HepG2 (cell line): Measurements from ENCODE around the gene BAZ1A. TPM values are rescaled to one million over a fixed set of nuclear protein-coding genes. Genes with fewer than 3 reads are reported as not detected.

Source experiments
- polyA plus RNA-seq, 8 experiments: library from polyadenylated mRNA; depleted of rRNA in 3 of 8; stranded (reverse) in 7 of 8; unstranded in 1 of 8; fragments of >200 nt; fragmentation: Illumina TruSeq in 4 of 8; extraction: Trizol in 4 of 8; gene quantifications; 2 replicates each; pipeline versions ENCODE4 v1.2.1 to v1.2.3, GENCODE V29; 2011 to 2016; ENCODE audit warnings: low read depth in 4 of 8, missing spikeins in 1 of 8, mixed read lengths in 1 of 8; ENCODE audit not compliant: insufficient read depth in 1 of 8
- small RNA-seq, 3 experiments: library from RNA; depleted of rRNA; stranded (forward); fragments of <200 nt; gene quantifications; one replicate each; pipeline ENCODE3, GENCODE V24; 2012; ENCODE audit warnings: low read depth in 2 of 3, low replicate concordance in 1 of 3; ENCODE audit not compliant: insufficient read length in 3 of 3, insufficient read depth in 2 of 3
- total RNA-seq, 5 experiments: library from RNA; depleted of rRNA; stranded (reverse); fragments of >200 nt; fragmentation: Illumina TruSeq; extraction: Trizol; gene quantifications; 2 replicates each; pipeline ENCODE4 v1.2.3, GENCODE V29; 2016; ENCODE audit warnings: low read depth in 1 of 5

Gene BAZ1A
- total and polyA plus RNA-seq, 2 of the 13 experiments (the other 11 are each of a cell fraction or from before 2014, with no cell fraction given), result 20.9 to 56.8 TPM

Small RNA genes lying within 50 kb of the gene (small RNA-seq; reads per million reads assigned to genes)
- gene AL121603.1 (0 reads per million in 3 experiments), gene RNU7-41P (0.10 to 0.97 (median 0.33) reads per million in 3 experiments)

Other genes with a start within 250 kb of the BAZ1A start
- 169 and 318 TPM in 2 replicates for gene SNX6, start 245.2 kb downstream of the BAZ1A start, total RNA-seq (2016; rRNA removed; fragmentation: Illumina TruSeq; extraction: Trizol)
- gene SNX6, start 245.2 kb downstream of the BAZ1A start, polyA plus RNA-seq (2011; rRNA removed), result 62.9 and 92.3 TPM in 2 replicates
- 158 and 301 TPM in 2 replicates for gene CFL2, start 160.8 kb downstream of the BAZ1A start, total RNA-seq (2016; rRNA removed; fragmentation: Illumina TruSeq; extraction: Trizol)
- gene CFL2, start 160.8 kb downstream of the BAZ1A start, polyA plus RNA-seq (2011; rRNA removed), result 68.8 and 114 TPM in 2 replicates
- gene SRP54, start 107.6 kb upstream of the BAZ1A start, total RNA-seq (2016; rRNA removed; fragmentation: Illumina TruSeq; extraction: Trizol), result 207 and 297 TPM in 2 replicates
- gene SRP54, start 107.6 kb upstream of the BAZ1A start, polyA plus RNA-seq (2011; rRNA removed), result 36.0 and 42.2 TPM in 2 replicates
- gene FAM177A1, start 170.9 kb upstream of the BAZ1A start, total RNA-seq (2016; rRNA removed; fragmentation: Illumina TruSeq; extraction: Trizol), result 116 and 119 TPM in 2 replicates
- gene FAM177A1, start 170.9 kb upstream of the BAZ1A start, polyA plus RNA-seq (2011; rRNA removed), result 69.0 and 72.9 TPM in 2 replicates
- gene PPP2R3C, start 246.6 kb upstream of the BAZ1A start, total RNA-seq (2016; rRNA removed; fragmentation: Illumina TruSeq; extraction: Trizol), result 102 and 140 TPM in 2 replicates
- gene PPP2R3C, start 246.6 kb upstream of the BAZ1A start, polyA plus RNA-seq (2011; rRNA removed), result 49.5 and 63.4 TPM in 2 replicates
- 88.7 and 131 TPM in 2 replicates for gene PRORP, start 247.2 kb upstream of the BAZ1A start, total RNA-seq (2016; rRNA removed; fragmentation: Illumina TruSeq; extraction: Trizol)
- 39.5 and 48.9 TPM in 2 replicates for gene PRORP, start 247.2 kb upstream of the BAZ1A start, polyA plus RNA-seq (2011; rRNA removed)